Aorta (tissue), 5 donors: ENCODE results near the gene GJC2. TPM values are rescaled to one million over a fixed set of nuclear protein-coding genes. Genes with fewer than 3 reads are reported as not detected.

Experiments used
- ATAC-seq: fragments of 200-7000 bp; cut with Tn5 transposase; one replicate; pipeline ENCODE4 v1.9.1; 2022; ENCODE audit warnings: moderate library complexity; ENCODE audit not compliant: low FRiP score
- DNase-seq, 2 donors: peaks; one replicate each; pipeline ENCODE4 v3.0.0-alpha.2; 2020
- H3K27ac ChIP-seq, 2 donors: one replicate each; pipeline ENCODE4 v1.5.1; 2013; ENCODE audit warnings: low read length in 2 of 2, mild to moderate bottlenecking in 2 of 2, moderate library complexity in 2 of 2, control low read depth in 1 of 2, inconsistent platforms in 1 of 2, low read depth in 1 of 2
- H3K27me3 ChIP-seq, 2 donors: one replicate each; pipeline ENCODE4 v1.6.1; 2013; ENCODE audit warnings: control low read depth in 1 of 2, low read length in 1 of 2, mild to moderate bottlenecking in 1 of 2, moderate library complexity in 1 of 2; ENCODE audit not compliant: insufficient read depth in 2 of 2, control insufficient read depth in 1 of 2
- H3K36me3 ChIP-seq, 2 donors: one replicate each; pipeline ENCODE4 v1.6.1; 2013; ENCODE audit warnings: control low read depth in 1 of 2, low read length in 1 of 2, mild to moderate bottlenecking in 1 of 2; ENCODE audit not compliant: insufficient read depth in 2 of 2, control insufficient read depth in 1 of 2
- H3K4me1 ChIP-seq, 2 donors: one replicate each; pipeline ENCODE4 v1.6.1; 2013; ENCODE audit warnings: low read length in 2 of 2, control low read depth in 1 of 2, mild to moderate bottlenecking in 1 of 2, moderate library complexity in 1 of 2; ENCODE audit not compliant: insufficient read depth in 2 of 2, control insufficient read depth in 1 of 2
- H3K4me3 ChIP-seq, 2 donors: one replicate each; pipeline ENCODE4 v1.5.1; 2013; ENCODE audit warnings: low read length in 2 of 2, control low read depth in 1 of 2, mild to moderate bottlenecking in 1 of 2
- H3K9me3 ChIP-seq: one replicate; pipeline ENCODE4 v1.6.1; 2013; ENCODE audit warnings: mild to moderate bottlenecking, low read length; ENCODE audit not compliant: control insufficient read depth
- WGBS, 2 donors: extraction: QIAGEN DNeasy Blood & Tissue Kit; methylation state at CpG; one replicate each; pipeline ENCODE4 v1.1.7; 2013; 5-methylcytosine and 5-hydroxymethylcytosine counted together
- intact Hi-C, 2 donors: fragments of 100-400 bp; cut with DNase I; formaldehyde crosslinking; loops; one replicate each; pipeline versions ENCODE4 v1.14.2 to v1.15.0; 2022
- polyA plus RNA-seq, 2 donors: library from polyadenylated mRNA; stranded (reverse); fragments of 200-250 nt; gene quantifications; one replicate each; pipeline ENCODE4 v1.2.3, GENCODE V29; 2013
- total RNA-seq, 2 donors: library from RNA; stranded (reverse); fragmentation: NEBNext Ultra II Directional; extraction: Animal tissue kit (Norgen Biotek cat#: 25700); gene quantifications; one replicate each; pipeline ENCODE4 v1.2.1, GENCODE V29; 2021
- donor health status: healthy with polysubstance abuse.
- donor health status: Bipolar disorder and iron deficiency.
- donor health status: DM: no; HTN: no; CAD: no.
- donor health status: DM: no; HTN: no; CAD: no.
- donor health status: DM: yes; HTN: yes; CAD: no.

GJC2 gene
- total and polyA plus RNA-seq, 4 donors = 0.50 to 4.5 (median 2.6) TPM

- WGBS, 2 donors = 83 to 84% methylated on average over 8 of the region's 8 CpGs
- ATAC-seq (no peak), DNase-seq (no peak)
- Histone ChIP-seq H3K27me3 (no peaks in the 10 kb centered on the region), H3K4me1 (peaks cover 0 to 7% of the 10 kb centered on the region in 2 donors), H3K27ac (no peak overlapping the region), H3K4me3 (no peak overlapping the region), H3K9me3 (no peaks in the 10 kb centered on the region), H3K36me3 (peaks cover 0 to 2% of the 10 kb centered on the region in 2 donors)
- intact Hi-C loops = no loop called here
Measured at GRCh38 chr1:228144993-228145343, 4.8 kb upstream of the GJC2 start.

GRCh38 chr1:228145463-228146416 lies 4.0 kb upstream of the GJC2 start:
- Histone ChIP-seq H3K36me3 (peaks cover 0 to 2% of the 10 kb centered on the region in 2 donors), H3K9me3 (no peaks in the 10 kb centered on the region), H3K4me1 (peaks cover 0 to 7% of the 10 kb centered on the region in 2 donors), H3K4me3 (no peak overlapping the region), H3K27ac (no peak overlapping the region), H3K27me3 (no peaks in the 10 kb centered on the region)
- 88 to 89% methylated on average over 31 of the region's 31 CpGs for WGBS, 2 donors
- intact Hi-C loops = no loop called here
- peak in 1 of 2 donors; percentile 26 for DNase-seq
- no peak for ATAC-seq

GRCh38 chr1:228146417-228147150 lies 3.1 kb upstream of the GJC2 start:
- peaks cover 0 to 5% of the 10 kb centered on the region in 2 donors for H3K4me1 ChIP-seq
- H3K27me3 ChIP-seq = no peaks in the 10 kb centered on the region
- no peak overlapping the region for H3K27ac ChIP-seq
- intact Hi-C loops = no loop called here
- ATAC-seq (no peak), DNase-seq (peak in 1 of 2 donors; percentile 32)
- peaks cover 0 to 2% of the 10 kb centered on the region in 2 donors for H3K36me3 ChIP-seq
- H3K9me3 ChIP-seq = no peaks in the 10 kb centered on the region
- WGBS, 2 donors = 85 to 89% methylated on average over 18 of the region's 18 CpGs
- H3K4me3 ChIP-seq = no peak overlapping the region

- Histone ChIP-seq H3K4me3 (no peak overlapping the region), H3K27me3 (no peaks in the 10 kb centered on the region), H3K36me3 (peaks cover 0 to 2% of the 10 kb centered on the region in 2 donors), H3K4me1 (no peaks in the 10 kb centered on the region), H3K27ac (no peak overlapping the region), H3K9me3 (no peaks in the 10 kb centered on the region)
- ATAC-seq (no peak), DNase-seq (peak; percentile 42 to 70)
- WGBS, 2 donors = 90 to 92% methylated on average over 20 of the region's 20 CpGs
- intact Hi-C loops = no loop called here
Measured at GRCh38 chr1:228147151-228147693, 2.5 kb upstream of the GJC2 start.

- WGBS, 2 donors = 85 to 91% methylated on average over 4 of the region's 4 CpGs
- DNase-seq (peak in 1 of 2 donors; percentile 55), ATAC-seq (no peak)
- Histone ChIP-seq H3K27me3 (no peaks in the 10 kb centered on the region), H3K36me3 (peaks cover 0 to 2% of the 10 kb centered on the region in 2 donors), H3K4me1 (no peaks in the 10 kb centered on the region), H3K4me3 (no peak overlapping the region), H3K27ac (no peak overlapping the region), H3K9me3 (no peaks in the 10 kb centered on the region)
- intact Hi-C loops = no loop called here
Measured at GRCh38 chr1:228147768-228148167, 2.0 kb upstream of the GJC2 start.

- intact Hi-C loops = no loop called here
Measured at GRCh38 chr1:228148196-228148861, 1.4 kb upstream of the GJC2 start.

GRCh38 chr1:228148935-228149405 lies 760 bp upstream of the GJC2 start:
- no peak for ATAC-seq
- no peak overlapping the region for H3K4me3 ChIP-seq

More at GRCh38 chr1:228148196-228148861, 1.4 kb upstream of the GJC2 start:
- Histone ChIP-seq H3K4me1 (no peaks in the 10 kb centered on the region), H3K36me3 (peaks cover 0 to 2% of the 10 kb centered on the region in 2 donors), H3K4me3 (no peak overlapping the region), H3K9me3 (no peaks in the 10 kb centered on the region), H3K27me3 (no peaks in the 10 kb centered on the region), H3K27ac (no peak overlapping the region)
- ATAC-seq (no peak), DNase-seq (peak; percentile 40 to 71)
- 62% methylated on average over 18 of the region's 18 CpGs for WGBS, 2 donors

GRCh38 chr1:228150120-228150460 lies 360 bp downstream of the GJC2 start:
- intact Hi-C loops = no loop called here
- peak in 1 of 2 donors; percentile 72 for DNase-seq
- ATAC-seq = no peak

More at GRCh38 chr1:228148935-228149405, 760 bp upstream of the GJC2 start:
- Histone ChIP-seq H3K36me3 (peaks cover 0 to 2% of the 10 kb centered on the region in 2 donors), H3K4me1 (no peaks in the 10 kb centered on the region), H3K27me3 (no peaks in the 10 kb centered on the region), H3K27ac (peak overlapping the region in 1 of 2 donors; percentile 14), H3K9me3 (no peaks in the 10 kb centered on the region)
- intact Hi-C loops = no loop called here
- WGBS, 2 donors = 65 to 69% methylated on average over 8 of the region's 8 CpGs
- peak in 1 of 2 donors; percentile 48 for DNase-seq

More at GRCh38 chr1:228150120-228150460, 360 bp downstream of the GJC2 start:
- Histone ChIP-seq H3K36me3 (peaks cover 0 to 2% of the 10 kb centered on the region in 2 donors), H3K27ac (peak overlapping the region in 1 of 2 donors; percentile 35), H3K27me3 (no peaks in the 10 kb centered on the region), H3K4me1 (no peaks in the 10 kb centered on the region), H3K4me3 (no peak overlapping the region), H3K9me3 (no peaks in the 10 kb centered on the region)
- WGBS, 2 donors = 73 to 85% methylated on average over 4 to 7 of the region's 7 CpGs
